ENCODE measurements around the gene ODF2. TPM values are rescaled to one million over a fixed set of nuclear protein-coding genes. Genes with fewer than 3 reads are reported as not detected.

ODF2 gene
- total and polyA plus RNA-seq, 12 donors: 10.9 to 19.7 (median 14.8) TPM

DNA sequence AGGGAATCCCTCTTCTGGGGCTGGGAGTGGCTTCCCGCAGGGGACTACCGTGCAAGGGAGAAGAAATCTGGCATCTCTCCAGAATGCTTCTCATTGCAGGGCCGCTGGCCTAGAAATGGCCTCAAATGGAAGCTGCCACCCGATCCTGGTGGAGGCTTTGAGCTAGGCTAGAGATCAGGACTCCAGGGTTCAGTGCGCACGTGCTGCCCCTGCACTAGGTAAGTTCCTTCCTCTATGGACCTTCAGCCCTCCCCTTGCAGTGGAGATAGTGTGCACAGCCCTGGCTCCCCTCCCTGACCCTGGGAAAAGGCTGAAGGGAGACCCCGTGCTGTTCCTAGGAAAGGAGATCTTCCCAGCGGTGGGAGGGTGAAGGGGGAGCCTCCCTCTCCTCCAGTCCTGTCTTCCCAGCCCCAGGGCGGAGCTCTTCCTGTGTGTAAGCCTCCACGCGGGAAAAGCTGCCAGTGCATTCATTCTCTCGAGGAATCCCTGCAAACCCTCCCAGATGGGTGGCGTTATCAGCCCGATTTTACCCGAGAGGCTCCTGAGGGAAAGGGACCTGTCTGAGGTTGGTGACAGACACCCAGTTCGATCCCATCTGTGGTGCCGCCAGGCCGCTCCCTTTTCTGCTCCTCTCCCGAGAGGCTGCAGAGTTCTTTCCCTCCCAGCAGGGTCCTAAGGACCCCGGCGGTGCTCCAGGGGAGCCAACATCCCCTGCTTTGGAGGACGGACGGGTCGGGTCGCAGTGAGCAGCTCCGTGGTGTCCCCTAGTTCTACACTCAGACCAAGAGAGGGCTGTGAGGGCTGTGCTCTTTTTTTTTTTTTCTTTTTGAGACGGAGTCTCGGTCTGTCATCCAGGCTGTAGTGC lies 36.5 kb upstream of the ODF2 start:
- Histone ChIP-seq H3K27ac (peak overlapping the region in 3 of 10 donors; percentile 68 to 83 (median 80)), H3K4me3 (peak overlapping the region in 9 of 10 donors; percentile 89 to 99 (median 95)), H3K4me1 (peaks cover 11 to 28% (median 22%) of the 10 kb centered on the region in 9 donors), H3K27me3 (peaks cover 0 to 58% (median 44%) of the 10 kb centered on the region in 7 donors), H3K9me3 (no peaks in the 10 kb centered on the region), H3K36me3 (peaks cover 0 to 6% (median 0%) of the 10 kb centered on the region in 9 donors)
- ATAC-seq (peak in 1 of 8 donors; percentile 12), DNase-seq (no peak)
- TF ChIP-seq, protein P1, sequence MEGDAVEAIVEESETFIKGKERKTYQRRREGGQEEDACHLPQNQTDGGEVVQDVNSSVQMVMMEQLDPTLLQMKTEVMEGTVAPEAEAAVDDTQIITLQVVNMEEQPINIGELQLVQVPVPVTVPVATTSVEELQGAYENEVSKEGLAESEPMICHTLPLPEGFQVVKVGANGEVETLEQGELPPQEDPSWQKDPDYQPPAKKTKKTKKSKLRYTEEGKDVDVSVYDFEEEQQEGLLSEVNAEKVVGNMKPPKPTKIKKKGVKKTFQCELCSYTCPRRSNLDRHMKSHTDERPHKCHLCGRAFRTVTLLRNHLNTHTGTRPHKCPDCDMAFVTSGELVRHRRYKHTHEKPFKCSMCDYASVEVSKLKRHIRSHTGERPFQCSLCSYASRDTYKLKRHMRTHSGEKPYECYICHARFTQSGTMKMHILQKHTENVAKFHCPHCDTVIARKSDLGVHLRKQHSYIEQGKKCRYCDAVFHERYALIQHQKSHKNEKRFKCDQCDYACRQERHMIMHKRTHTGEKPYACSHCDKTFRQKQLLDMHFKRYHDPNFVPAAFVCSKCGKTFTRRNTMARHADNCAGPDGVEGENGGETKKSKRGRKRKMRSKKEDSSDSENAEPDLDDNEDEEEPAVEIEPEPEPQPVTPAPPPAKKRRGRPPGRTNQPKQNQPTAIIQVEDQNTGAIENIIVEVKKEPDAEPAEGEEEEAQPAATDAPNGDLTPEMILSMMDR (IDR thresholded peaks at IDR 0.05): no peak
- 7 to 9% methylated on average over 26 to 28 of the region's 28 CpGs for WGBS, 2 donors
- intact Hi-C loops (cut with DNase I): loop anchor here in 2 of 10 donors (5.0 to 10.0 kb wide), 2 partner anchors 54 to 122 kb away; no protein-coding TSS in a partner anchor

GRCh38 chr9:128420060-128420650 lies 35.7 kb upstream of the ODF2 start:
- peak overlapping the region; percentile 46 to 86 (median 81) for H3K27ac ChIP-seq
- H3K4me3 ChIP-seq: peak overlapping the region; percentile 89 to 99 (median 95)
- WGBS, 2 donors: 0% methylated on average over 57 to 59 of the region's 59 CpGs
- DNase-seq (peak; percentile 70 to 83), ATAC-seq (peak; percentile 87 to 92 (median 91))
- TF ChIP-seq, protein P1 (IDR thresholded peaks at IDR 0.05): peak; percentile 64 to 98 (median 84)
- peaks cover 11 to 28% (median 22%) of the 10 kb centered on the region in 9 donors for H3K4me1 ChIP-seq
- peaks cover 0 to 10% (median 0%) of the 10 kb centered on the region in 9 donors for H3K36me3 ChIP-seq
- no peaks in the 10 kb centered on the region for H3K9me3 ChIP-seq
- peaks cover 0 to 50% (median 35%) of the 10 kb centered on the region in 7 donors for H3K27me3 ChIP-seq
- intact Hi-C loops (cut with DNase I): no loop called here

DNA sequence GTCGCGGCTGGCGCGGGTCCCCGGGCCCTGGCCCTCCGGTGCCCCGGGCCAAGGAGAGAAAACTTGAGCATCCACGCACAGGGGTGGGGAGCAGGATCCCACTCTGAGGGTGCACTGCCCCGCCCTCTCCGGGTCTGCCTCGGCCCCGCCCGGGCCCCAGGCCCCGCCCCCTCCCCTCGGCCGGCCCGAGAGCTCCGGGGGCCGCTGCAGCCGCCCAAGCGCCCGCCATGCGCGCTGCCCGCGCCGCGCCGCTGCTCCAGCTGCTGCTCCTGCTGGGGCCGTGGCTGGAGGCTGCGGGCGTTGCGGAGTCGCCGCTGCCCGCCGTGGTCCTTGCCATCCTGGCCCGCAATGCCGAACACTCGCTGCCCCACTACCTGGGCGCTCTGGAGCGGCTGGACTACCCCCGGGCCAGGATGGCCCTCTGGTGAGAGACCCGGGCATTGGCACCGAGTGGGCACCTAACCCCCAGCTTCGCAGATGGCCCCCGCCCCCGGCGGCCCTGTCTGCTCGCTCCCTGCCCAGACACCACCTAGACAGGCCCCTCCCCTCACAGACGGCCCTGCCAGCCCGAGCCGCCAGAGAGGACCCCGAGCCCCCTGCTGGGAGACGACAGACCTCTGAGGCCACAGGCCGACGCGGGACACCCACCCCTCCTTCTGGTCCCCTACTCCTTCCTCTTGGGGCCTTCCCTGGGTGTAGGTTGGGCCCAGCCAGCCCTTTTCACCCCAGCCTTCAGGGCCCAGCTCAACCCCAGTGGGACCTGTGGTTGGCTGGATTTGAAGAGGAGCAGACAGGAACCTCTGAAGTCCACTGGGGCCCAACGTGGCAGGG lies 34.9 kb upstream of the ODF2 start, which contains the start of gene CERCAM:
CERCAM (plus strand) TSS at position 207 of the 831 bp plus-strand sequence; CDS start at position 228, 21 bp downstream.
- peak within 1 kb of the TSS; percentile 89 to 99 (median 95) for H3K4me3 ChIP-seq
- TF ChIP-seq, protein P1 (IDR thresholded peaks at IDR 0.05): no peak
- peaks cover 0 to 43% (median 29%) of the 10 kb centered on the region in 7 donors for H3K27me3 ChIP-seq
- intact Hi-C loops (cut with DNase I): no loop called here
- ATAC-seq (peak; percentile 73 to 93 (median 84)), DNase-seq (peak; percentile 54 to 69)
- peaks cover 11 to 28% (median 22%) of the 10 kb centered on the region in 9 donors for H3K4me1 ChIP-seq
- peak within 1 kb of the TSS; percentile 46 to 86 (median 81) for H3K27ac ChIP-seq
- H3K36me3 ChIP-seq: peaks cover 0 to 10% (median 0%) of the 10 kb centered on the region in 9 donors
- WGBS, 2 donors: 1 to 2% methylated on average over 36 to 58 of the region's 59 CpGs
- H3K9me3 ChIP-seq: no peaks in the 10 kb centered on the region
